Left ventricle myocardium superior (tissue), 1 donor: ENCODE data around the gene BOLA3. TPM values are rescaled to one million over a fixed set of nuclear protein-coding genes. Genes with fewer than 3 reads are reported as not detected.
A peak's percentile ranks its signal among the peaks of the same experiment; 100 is the strongest.

Experiments
- ATAC-seq: fragments of 200-7000 bp; cut with Tn5 transposase; one replicate; pipeline ENCODE4 v1.9.1; 2020; ENCODE audit warnings: mild to moderate bottlenecking, moderate library complexity
- DNase-seq: peaks from one replicate; pipeline ENCODE4 v3.0.0-alpha.2; 2020
- intact Hi-C: fragments of 100-400 bp; cut with micrococcal nuclease; formaldehyde crosslinking; loops from one replicate; pipeline ENCODE4 v1.11.0; 2022
- total RNA-seq: library from RNA; stranded (reverse); fragmentation: NEBNext Ultra II Directional; extraction: Animal tissue kit (Norgen Biotek cat#: 25700); gene quantifications from one replicate; pipeline ENCODE4 v1.2.1, GENCODE V29; 2021
- donor health status: DM: no; HTN: yes; CAD: no; lungs with severe emphysema.

BOLA3 gene
- total RNA-seq, 1 donor from 2014 or later, result 89.9 TPM

- ATAC-seq (no peak), DNase-seq (no peak)
- intact Hi-C loops, result no loop called here
These were observed 38.2 kb downstream of the BOLA3 start for GRCh38 chr2:74109551-74109950.

- DNase-seq, result no peak
- intact Hi-C loops, result no loop called here
- no peak for ATAC-seq
These were observed 40.6 kb downstream of the BOLA3 start for GRCh38 chr2:74107071-74107470.

- ATAC-seq, result no peak
- no peak for DNase-seq
- intact Hi-C loops, result no loop called here
These were observed 42.3 kb downstream of the BOLA3 start for GRCh38 chr2:74105413-74105812.

GRCh38 chr2:74104839-74105238, 42.9 kb downstream of the BOLA3 start:
- DNase-seq (no peak), ATAC-seq (no peak)
- intact Hi-C loops, result no loop called here

GRCh38 chr2:74103763-74104162, 43.9 kb downstream of the BOLA3 start:
- ATAC-seq (no peak), DNase-seq (no peak)
- intact Hi-C loops, result no loop called here

- ATAC-seq (no peak), DNase-seq (no peak)
- intact Hi-C loops, result no loop called here
These were observed 45.2 kb downstream of the BOLA3 start for GRCh38 chr2:74102516-74102915.

GRCh38 chr2:74101574-74102300, 46.0 kb downstream of the BOLA3 start:
- intact Hi-C loops, result no loop called here
- no peak for ATAC-seq

GRCh38 chr2:74100254-74101216, 47.2 kb downstream of the BOLA3 start:
- intact Hi-C loops, result no loop called here
- ATAC-seq (no peak), DNase-seq (no peak)

More at GRCh38 chr2:74101574-74102300, 46.0 kb downstream of the BOLA3 start:
- no peak for DNase-seq

GRCh38 chr2:74099835-74100234, 47.9 kb downstream of the BOLA3 start:
- ATAC-seq (peak; percentile 98), DNase-seq (peak; percentile 78)
- intact Hi-C loops, result no loop called here

GRCh38 chr2:74099271-74099670, 48.4 kb downstream of the BOLA3 start:
- intact Hi-C loops, result no loop called here
- ATAC-seq (no peak), DNase-seq (no peak)

GRCh38 chr2:74097574-74097973, 50.1 kb downstream of the BOLA3 start:
- intact Hi-C loops, result no loop called here
- no peak for ATAC-seq
- no peak for DNase-seq

- no peak for ATAC-seq
- intact Hi-C loops, result no loop called here
- DNase-seq, result no peak
These were observed 51.7 kb downstream of the BOLA3 start for GRCh38 chr2:74096052-74096451.

GRCh38 chr2:74095632-74096031, 52.1 kb downstream of the BOLA3 start:
- DNase-seq, result no peak
- intact Hi-C loops, result no loop called here
- no peak for ATAC-seq

GRCh38 chr2:74094291-74094690, 53.4 kb downstream of the BOLA3 start:
- ATAC-seq (no peak), DNase-seq (no peak)
- intact Hi-C loops, result no loop called here

- DNase-seq (no peak), ATAC-seq (no peak)
- intact Hi-C loops, result no loop called here
These were observed 53.9 kb downstream of the BOLA3 start for GRCh38 chr2:74093840-74094239.

GRCh38 chr2:74093426-74093825, 54.3 kb downstream of the BOLA3 start:
- intact Hi-C loops, result no loop called here
- no peak for DNase-seq
- no peak for ATAC-seq

- ATAC-seq (no peak), DNase-seq (no peak)
- intact Hi-C loops, result no loop called here
These were observed 55.4 kb downstream of the BOLA3 start for GRCh38 chr2:74092275-74092674.

GRCh38 chr2:74091391-74091790, 56.3 kb downstream of the BOLA3 start:
- DNase-seq (no peak), ATAC-seq (no peak)
- intact Hi-C loops, result no loop called here

- intact Hi-C loops, result no loop called here
- ATAC-seq (no peak), DNase-seq (no peak)
These were observed 57.6 kb downstream of the BOLA3 start for GRCh38 chr2:74089816-74090745.
